ENCODE measurements around the gene BMP5.

- TF ChIP-seq CTCF (optimal IDR thresholded peaks at IDR 0.05 in 1 of 3, IDR thresholded peaks at IDR 0.05 in 1 of 3, conservative IDR thresholded peaks at IDR 0.05 in 1 of 3; ENCODE audit: extremely low read depth in 1 of 3, insufficient read depth in 2 of 3, low read length in 3 of 3) (no peak), EZH2 (IDR thresholded peaks at IDR 0.05; ENCODE audit: low read length) (no peak)
Observed at GRCh38 chr6:55759536-55759935, 115.9 kb downstream of the BMP5 start.

Data from keratinocyte (primary cell).